Measurements from ENCODE around the gene WDR7.

GRCh38 chr18:56910237-56910636 lies 259.1 kb downstream of the WDR7 start:
- TF ChIP-seq POLR2AphosphoS5 (IDR thresholded peaks at IDR 0.05) (no peak), CTCF (IDR thresholded peaks at IDR 0.05) (no peak), POLR2A (IDR thresholded peaks at IDR 0.05) (no peak), EP300 (IDR thresholded peaks at IDR 0.05) (no peak)
